KOPT-K1 (cell line): ENCODE results near the gene JCAD.

Source experiments
- H3K27ac ChIP-seq: fragments of 200-600 bp; sonication (generic); 2 replicates; pipeline ENCODE4 v1.5.1; 2016; ENCODE audit warnings: antibody characterized with exemption, mild to moderate bottlenecking, low read depth, low read length; ENCODE audit not compliant: poor library complexity, severe bottlenecking
- H3K36me3 ChIP-seq: fragments of 200-600 bp; sonication (generic); 2 replicates; pipeline ENCODE4 v1.5.1; 2017; ENCODE audit warnings: antibody characterized with exemption, mild to moderate bottlenecking, low read length, moderate library complexity; ENCODE audit not compliant: insufficient read depth
- H3K9me3 ChIP-seq: fragments of 200-600 bp; sonication (generic); 2 replicates; pipeline ENCODE4 v1.5.1; 2017; ENCODE audit warnings: antibody characterized with exemption, low read length, mild to moderate bottlenecking; ENCODE audit not compliant: insufficient read depth, poor library complexity, severe bottlenecking

JCAD gene

GRCh38 chr10:30081182-30081581 is 21.8 kb upstream of the JCAD start:
- H3K27ac ChIP-seq, result no peak overlapping the region
- H3K9me3 ChIP-seq, result no peaks in the 10 kb centered on the region
- H3K36me3 ChIP-seq, result no peaks in the 10 kb centered on the region

DNA sequence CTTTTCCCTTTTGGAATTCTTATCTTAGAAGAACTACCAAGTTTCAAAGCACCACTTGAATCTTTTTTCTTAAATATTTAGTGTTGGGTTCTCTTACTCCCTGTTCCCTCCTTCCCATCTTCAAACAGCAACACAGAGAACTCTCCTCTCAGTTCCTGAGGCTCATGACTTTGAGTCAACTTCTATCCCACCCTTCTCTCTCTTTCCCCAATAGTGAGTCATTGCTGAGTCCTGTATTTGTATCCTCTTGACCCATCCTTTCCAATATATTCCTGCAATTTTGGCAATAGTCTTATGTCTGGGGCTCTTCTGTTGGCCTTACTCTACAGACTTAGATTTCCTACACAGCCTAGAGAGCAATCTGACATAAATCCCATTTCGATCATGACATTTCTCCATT is 20.8 kb upstream of the JCAD start:
- H3K27ac ChIP-seq, result no peak overlapping the region
- no peaks in the 10 kb centered on the region for H3K36me3 ChIP-seq
- H3K9me3 ChIP-seq, result no peaks in the 10 kb centered on the region

GRCh38 chr10:30079408-30079807 is 20.0 kb upstream of the JCAD start:
- H3K27ac ChIP-seq, result no peak overlapping the region
- H3K9me3 ChIP-seq, result no peaks in the 10 kb centered on the region
- H3K36me3 ChIP-seq, result no peaks in the 10 kb centered on the region

GRCh38 chr10:30075481-30075880 is 16.1 kb upstream of the JCAD start:
- H3K36me3 ChIP-seq, result no peaks in the 10 kb centered on the region
- no peaks in the 10 kb centered on the region for H3K9me3 ChIP-seq
- no peak overlapping the region for H3K27ac ChIP-seq

GRCh38 chr10:30074933-30075332 is 15.5 kb upstream of the JCAD start:
- H3K9me3 ChIP-seq, result no peaks in the 10 kb centered on the region
- no peaks in the 10 kb centered on the region for H3K36me3 ChIP-seq
- H3K27ac ChIP-seq, result no peak overlapping the region

DNA sequence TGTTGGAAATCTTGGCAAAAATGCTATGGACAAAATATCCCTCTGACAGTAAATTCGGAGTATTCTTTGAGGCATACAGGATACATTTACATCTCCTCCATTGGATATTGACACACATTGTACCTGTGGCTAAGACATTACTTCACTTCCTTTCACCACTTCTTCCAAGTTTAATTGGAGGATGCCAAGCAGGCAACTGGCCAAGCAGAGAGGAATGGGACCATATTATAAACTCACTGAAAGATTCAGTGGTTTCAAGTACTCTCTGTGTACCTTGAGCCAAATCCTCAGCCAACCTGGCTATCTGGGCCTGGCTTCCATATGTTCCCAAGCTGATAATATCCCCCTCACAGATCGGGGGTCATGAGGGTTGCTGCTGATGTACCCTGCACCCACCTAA is 14.7 kb upstream of the JCAD start:
- Histone ChIP-seq H3K27ac (no peak overlapping the region), H3K36me3 (no peaks in the 10 kb centered on the region), H3K9me3 (no peaks in the 10 kb centered on the region)

- no peaks in the 10 kb centered on the region for H3K9me3 ChIP-seq
- no peak overlapping the region for H3K27ac ChIP-seq
- no peaks in the 10 kb centered on the region for H3K36me3 ChIP-seq
Observed at GRCh38 chr10:30073767-30074060, 14.3 kb upstream of the JCAD start.

GRCh38 chr10:30073045-30073766 is 13.8 kb upstream of the JCAD start:
- Histone ChIP-seq H3K9me3 (no peaks in the 10 kb centered on the region), H3K27ac (no peak overlapping the region), H3K36me3 (no peaks in the 10 kb centered on the region)

GRCh38 chr10:30072068-30072467 is 12.7 kb upstream of the JCAD start:
- Histone ChIP-seq H3K27ac (no peak overlapping the region), H3K9me3 (no peaks in the 10 kb centered on the region), H3K36me3 (no peaks in the 10 kb centered on the region)

GRCh38 chr10:30070001-30070685 is 10.8 kb upstream of the JCAD start:
- Histone ChIP-seq H3K27ac (no peak overlapping the region), H3K36me3 (no peaks in the 10 kb centered on the region), H3K9me3 (no peaks in the 10 kb centered on the region)

DNA sequence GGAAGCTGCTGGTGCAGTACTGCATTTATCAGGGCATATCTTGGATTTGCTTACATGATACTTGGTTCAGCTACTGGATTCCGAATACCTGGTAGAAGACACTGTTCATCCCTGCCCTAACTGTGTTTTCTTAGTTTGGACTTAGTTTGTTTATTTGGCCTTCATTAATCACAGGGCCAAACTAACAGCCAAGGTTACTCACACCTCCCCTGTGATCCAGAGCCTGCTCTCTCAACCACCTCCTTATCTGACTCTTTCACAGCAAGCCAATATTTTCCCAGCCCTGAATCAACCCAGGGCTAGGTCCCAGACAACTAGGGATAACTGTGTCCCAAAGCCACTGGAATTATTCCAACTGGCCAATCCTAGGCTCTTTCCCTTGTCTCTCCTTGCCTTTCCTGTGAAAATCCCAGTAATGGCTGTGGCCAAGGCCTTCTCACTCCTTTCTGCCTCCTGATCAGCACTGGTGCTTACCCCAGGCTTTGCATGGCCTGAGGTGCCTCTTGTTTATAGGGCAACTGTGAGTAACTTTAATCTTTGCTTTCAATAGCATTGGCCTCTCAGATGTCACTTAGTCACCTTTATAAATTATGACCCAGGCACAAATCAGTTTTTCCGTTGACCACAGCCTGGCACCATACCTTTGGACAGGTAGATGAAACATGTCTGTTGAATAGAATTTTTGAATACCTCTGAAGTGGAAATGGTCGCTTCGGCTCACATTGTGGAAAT is 9.3 kb upstream of the JCAD start:
- Histone ChIP-seq H3K9me3 (no peaks in the 10 kb centered on the region), H3K27ac (no peak overlapping the region), H3K36me3 (no peaks in the 10 kb centered on the region)

DNA sequence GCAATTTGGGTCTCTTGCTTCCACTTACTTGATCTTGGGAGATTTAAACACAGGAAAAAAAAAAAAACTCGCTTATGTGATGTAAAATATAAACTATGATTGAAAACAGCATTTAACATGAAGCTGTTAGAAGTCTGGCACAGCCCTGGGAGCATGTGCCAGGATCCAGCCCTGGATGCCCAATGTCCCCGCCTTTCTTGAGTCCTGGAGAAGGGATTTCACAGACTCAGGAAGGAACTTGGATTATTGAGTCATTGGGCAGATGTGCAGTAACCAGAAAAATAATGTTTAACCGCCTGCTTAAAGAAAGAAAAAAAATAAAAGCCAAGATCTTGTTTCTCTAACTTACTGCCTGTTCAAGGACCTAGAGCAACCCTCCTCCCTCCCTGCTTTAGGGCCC is 3.7 kb upstream of the JCAD start:
- Histone ChIP-seq H3K27ac (no peak overlapping the region), H3K9me3 (no peaks in the 10 kb centered on the region)

DNA sequence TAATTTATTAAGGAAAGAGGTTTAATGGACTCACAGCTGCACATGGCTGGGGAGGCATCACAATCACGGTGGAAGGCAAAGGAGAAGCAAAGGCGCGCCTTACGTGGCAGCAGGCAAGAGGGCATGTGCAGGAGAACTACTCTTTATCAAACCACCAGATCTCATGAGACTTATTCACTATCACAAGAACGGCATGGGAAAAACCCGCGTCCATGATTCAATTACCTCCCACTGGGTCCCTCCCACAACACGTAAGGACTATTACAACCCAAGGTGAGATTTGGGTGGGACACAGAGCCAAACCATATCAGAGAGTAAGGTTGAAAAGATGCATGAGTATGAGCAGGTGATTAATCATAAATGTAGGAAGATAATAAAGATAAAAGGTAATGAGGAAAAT is 3.2 kb upstream of the JCAD start:
- Histone ChIP-seq H3K9me3 (no peaks in the 10 kb centered on the region), H3K36me3 (no peaks in the 10 kb centered on the region), H3K27ac (no peak overlapping the region)

More for the DNA sequence above, 3.7 kb upstream of the JCAD start:
- H3K36me3 ChIP-seq, result no peaks in the 10 kb centered on the region

DNA sequence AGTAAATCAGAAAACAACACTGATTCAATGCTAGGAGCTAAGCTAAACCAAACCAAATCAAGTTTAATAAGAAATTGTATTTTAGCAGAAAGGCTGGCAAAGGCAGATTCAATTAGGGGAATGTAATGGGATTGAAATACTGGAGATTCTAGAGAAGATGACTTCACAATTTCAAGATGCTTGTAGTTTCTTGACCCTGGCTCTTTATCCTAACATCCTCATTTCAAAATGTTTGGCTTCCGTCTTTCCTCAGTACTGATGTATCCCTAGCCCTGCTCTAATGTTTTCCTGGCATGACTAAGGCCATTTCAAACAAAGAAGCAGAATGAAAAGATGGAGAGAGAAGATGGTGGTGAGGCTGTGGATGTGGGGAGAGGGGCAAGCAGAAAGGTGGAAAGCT is 2.7 kb upstream of the JCAD start:
- Histone ChIP-seq H3K9me3 (no peaks in the 10 kb centered on the region), H3K36me3 (no peaks in the 10 kb centered on the region), H3K27ac (no peak overlapping the region)

DNA sequence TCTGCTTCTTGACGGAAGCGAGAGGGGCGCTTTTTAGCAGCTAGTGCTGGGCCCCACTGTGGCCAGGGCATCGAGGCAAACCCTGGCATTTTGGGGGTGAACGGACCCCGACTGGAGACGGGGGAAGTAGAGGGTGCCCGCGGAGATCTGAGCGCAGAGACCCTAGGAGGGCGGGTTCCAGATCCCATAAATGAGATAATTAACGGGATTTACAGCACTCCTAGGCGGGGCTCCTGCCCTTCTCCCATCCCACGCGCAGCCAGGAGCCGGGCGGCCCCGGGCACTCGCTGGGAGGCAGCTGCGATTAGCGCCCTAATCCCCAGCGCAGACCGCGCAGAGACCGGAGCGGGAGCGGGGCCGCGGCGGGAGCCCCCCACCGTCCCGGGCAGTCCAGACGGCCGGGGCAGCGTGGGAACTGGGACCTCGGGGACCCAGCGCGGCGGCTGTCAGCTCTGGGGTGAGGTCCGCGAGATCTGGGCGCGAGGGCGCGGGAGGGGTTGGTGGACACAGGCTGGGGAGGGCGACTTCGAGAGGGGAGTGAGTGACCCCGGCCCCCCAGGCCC is 735 bp downstream of the JCAD start:
- no peaks in the 10 kb centered on the region for H3K36me3 ChIP-seq
- H3K27ac ChIP-seq, result no peak overlapping the region
- H3K9me3 ChIP-seq, result no peaks in the 10 kb centered on the region
